HCT116 (cell line): ENCODE data around the gene ABCA5. TPM values are rescaled to one million over a fixed set of nuclear protein-coding genes. Genes with fewer than 3 reads are reported as not detected.

Source experiments
- ATAC-seq: fragments of 200-7000 bp; cut with Tn5 transposase; 2 replicates; pipeline ENCODE4 v1.9.1; 2020; ENCODE audit warnings: mild to moderate bottlenecking, moderate library complexity
- BruUV-seq: library from RNA; stranded (reverse); fragments of 400-500 nt; replicated peaks from 2 replicates; lab custom pipeline; 2021; lab: Mats Ljungman, UMichigan
- CTCF ChIA-PET: fragments of 300-600 bp; sonication (Branson Sonifier 250); formaldehyde crosslinking; loops from one replicate; lab custom pipeline; 2021; ENCODE audit warnings: antibody characterized with exemption; lab: Charles Lee
- POLR2A ChIA-PET: fragments of 300-600, 350-600 bp; sonication (Branson Sonifier 250); formaldehyde crosslinking; loops from one replicate; lab custom pipeline; 2021; ENCODE audit warnings: antibody characterized with exemption; lab: Charles Lee
- RAD21 ChIA-PET, 2 experiments: fragments of 300-600 bp; sonication (Branson Sonifier 250); formaldehyde crosslinking; loops; one replicate each; lab custom pipeline; 2023; ENCODE audit warnings: low total read pairs in 2 of 2; ENCODE audit not compliant: uncharacterized antibody in 2 of 2, unreplicated experiment in 2 of 2, low non-redundant PET in 1 of 2; lab: Charles Lee
- DNase-seq: peaks from one replicate; pipeline ENCODE4 v3.0.0-alpha.2; 2010; ENCODE audit warnings: low read depth, low spot score
- H2AFZ ChIP-seq: fragments of 200-600 bp; shearing (Covaris generic), sonication (generic); 2 replicates; pipeline ENCODE4 v1.6.1; 2017; ENCODE audit warnings: low read depth, mixed run types, mixed read lengths, antibody characterized with exemption, low read length; ENCODE audit not compliant: poor library complexity, severe bottlenecking
- H3K27ac ChIP-seq: 2 replicates; pipeline ENCODE4 v1.5.1; 2012; ENCODE audit warnings: low read depth, low read length
- H3K27me3 ChIP-seq: fragments of 200-600 bp; sonication (generic); 2 replicates; pipeline ENCODE4 v1.6.1; 2016; ENCODE audit warnings: mixed run types, low read length, mixed read lengths; ENCODE audit not compliant: insufficient read depth
- H3K36me3 ChIP-seq, 2 experiments: fragments of 200-500 bp in 1 of 2; fragments of 200-600 bp in 1 of 2; sonication (Bioruptor generic) in 1 of 2; sonication (generic) in 1 of 2; 2 replicates each; pipeline versions ENCODE4 v1.5.1 to v1.6.1; 2014 to 2016; ENCODE audit warnings: low read length in 2 of 2, inconsistent platforms in 1 of 2, mixed read lengths in 1 of 2, mixed run types in 1 of 2; ENCODE audit not compliant: insufficient read depth in 2 of 2, control insufficient read depth in 1 of 2
- H3K4me1 ChIP-seq, 2 experiments: fragments of 200-600 bp in 1 of 2; sonication (generic) in 1 of 2; 2 replicates each; pipeline versions ENCODE4 v1.5.1 to v1.6.1; 2012 to 2017; ENCODE audit warnings: low read length in 2 of 2, inconsistent platforms in 1 of 2, mild to moderate bottlenecking in 1 of 2, mixed read lengths in 1 of 2, mixed run types in 1 of 2, moderate library complexity in 1 of 2; ENCODE audit not compliant: insufficient read depth in 2 of 2, control insufficient read depth in 1 of 2
- H3K4me2 ChIP-seq: fragments of 200-600 bp; sonication (generic); 2 replicates; pipeline ENCODE4 v1.6.1; 2017; ENCODE audit warnings: mixed run types, low read length, mixed read lengths
- H3K4me3 ChIP-seq, 2 experiments: fragments of 200-600 bp in 1 of 2; sonication (generic) in 1 of 2; replicated peaks in 1 of 2; 2 replicates each; pipeline ENCODE4 v1.5.1; 2011 to 2016; ENCODE audit warnings: low read length in 2 of 2, control low read depth in 1 of 2, low read depth in 1 of 2, mild to moderate bottlenecking in 1 of 2, mixed read lengths in 1 of 2, mixed run types in 1 of 2
- H3K79me2 ChIP-seq: fragments of 200-600 bp; sonication (generic); 2 replicates; pipeline ENCODE4 v1.6.1; 2017; ENCODE audit warnings: mild to moderate bottlenecking, mixed run types, low read length, moderate library complexity, mixed read lengths; ENCODE audit not compliant: insufficient read depth
- H3K9ac ChIP-seq: fragments of 200-600 bp; sonication (generic); 2 replicates; pipeline ENCODE4 v1.6.1; 2016; ENCODE audit warnings: low read length, mixed read lengths
- H3K9me2 ChIP-seq: fragments of 200-600 bp; sonication (generic), shearing (Covaris generic); 2 replicates; pipeline ENCODE4 v1.6.1; 2017; ENCODE audit warnings: mixed run types, mild to moderate bottlenecking, moderate library complexity; ENCODE audit not compliant: insufficient read depth
- H3K9me3 ChIP-seq, 2 experiments: fragments of 200-500 bp in 1 of 2; fragments of 200-600 bp in 1 of 2; sonication (Bioruptor generic) in 1 of 2; sonication (generic) in 1 of 2; 2 replicates each; pipeline ENCODE4 v1.6.1; 2014 to 2017; ENCODE audit warnings: low read length in 2 of 2, mixed read lengths in 2 of 2, inconsistent platforms in 1 of 2, low read depth in 1 of 2, mild to moderate bottlenecking in 1 of 2, mixed run types in 1 of 2, moderate library complexity in 1 of 2; ENCODE audit not compliant: control insufficient read depth in 1 of 2, insufficient read depth in 1 of 2
- H4K20me1 ChIP-seq: fragments of 200-600 bp; sonication (generic), shearing (Covaris generic); 2 replicates; pipeline ENCODE4 v1.6.1; 2017; ENCODE audit warnings: mixed run types, mild to moderate bottlenecking, moderate library complexity; ENCODE audit not compliant: insufficient read depth
- CBX3 ChIP-seq: IDR thresholded peaks from 2 replicates; pipeline ENCODE4 v1.6.1; 2012; ENCODE audit warnings: low read depth
- CEBPB ChIP-seq: IDR thresholded peaks from 2 replicates; pipeline ENCODE4 v1.6.1; 2012; ENCODE audit warnings: low read depth
- EGR1 ChIP-seq: IDR thresholded peaks from 2 replicates; pipeline ENCODE4 v1.6.1; 2012; ENCODE audit warnings: low read depth
- EZH2phosphoT487 ChIP-seq: fragments of 200-600 bp; IDR thresholded peaks from 2 replicates; pipeline ENCODE4 v1.6.1; 2018; ENCODE audit warnings: antibody characterized with exemption, borderline replicate concordance
- FOSL1 ChIP-seq: IDR thresholded peaks from 2 replicates; pipeline ENCODE4 v1.6.1; 2012; ENCODE audit warnings: low read depth
- POLR2A ChIP-seq: IDR thresholded peaks from 2 replicates; pipeline ENCODE4 v1.7.0; 2011; ENCODE audit warnings: borderline replicate concordance; ENCODE audit not compliant: insufficient read depth, insufficient read length; ENCODE audit errors: extremely low read depth
- RAD21 ChIP-seq: IDR thresholded peaks from 2 replicates; pipeline ENCODE4 v1.6.1; 2012; ENCODE audit warnings: low read depth, mild to moderate bottlenecking
- SP1 ChIP-seq: IDR thresholded peaks from 2 replicates; pipeline ENCODE4 v1.6.1; 2012; ENCODE audit warnings: low read depth
- YY1 ChIP-seq: IDR thresholded peaks from 2 replicates; pipeline ENCODE4 v1.6.1; 2011; ENCODE audit warnings: low read length, low read depth, moderate library complexity, mild to moderate bottlenecking; ENCODE audit not compliant: insufficient replicate concordance; ENCODE audit errors: extremely low read depth
- ZFX ChIP-seq: fragments of 450-650 bp; IDR thresholded peaks from 2 replicates; pipeline ENCODE4 v1.6.1; 2017
- ZNF274 ChIP-seq: fragments of 200-500 bp; sonication (Bioruptor generic); IDR thresholded peaks from 2 replicates; pipeline ENCODE4 v1.6.1; 2014; ENCODE audit warnings: mild to moderate bottlenecking, low read depth, low read length, inconsistent platforms
- intact Hi-C: fragments of 100-400 bp; cut with micrococcal nuclease; formaldehyde crosslinking; loops from 2 replicates; pipeline ENCODE4 v1.10.0; 2022
- total RNA-seq: library from RNA; stranded (reverse); gene quantifications from one replicate; pipeline ENCODE4 v1.2.1, GENCODE V29; 2021; ENCODE audit not compliant: unreplicated experiment
- TF ChIP-seq, protein P1 (sequence below), 3 experiments: fragments of 200-600 bp in 1 of 3; sonication (generic) in 1 of 3; IDR thresholded peaks in 2 of 3; conservative IDR thresholded peaks in 1 of 3; 2 replicates each; pipeline ENCODE4 v1.5.1; 2012 to 2017; ENCODE audit warnings: low read depth in 2 of 3, low read length in 2 of 3, antibody characterized with exemption in 1 of 3, borderline replicate concordance in 1 of 3, control low read depth in 1 of 3, mild to moderate bottlenecking in 1 of 3, mixed read lengths in 1 of 3, mixed run types in 1 of 3, moderate library complexity in 1 of 3; ENCODE audit not compliant: insufficient read depth in 1 of 3
- TF ChIP-seq, protein P2 (sequence below): IDR thresholded peaks from 2 replicates; pipeline ENCODE4 v1.6.1; 2012

The ABCA5 gene
- total RNA-seq, 1 experiment from 2014 or later, result 6.8 TPM

DNA sequence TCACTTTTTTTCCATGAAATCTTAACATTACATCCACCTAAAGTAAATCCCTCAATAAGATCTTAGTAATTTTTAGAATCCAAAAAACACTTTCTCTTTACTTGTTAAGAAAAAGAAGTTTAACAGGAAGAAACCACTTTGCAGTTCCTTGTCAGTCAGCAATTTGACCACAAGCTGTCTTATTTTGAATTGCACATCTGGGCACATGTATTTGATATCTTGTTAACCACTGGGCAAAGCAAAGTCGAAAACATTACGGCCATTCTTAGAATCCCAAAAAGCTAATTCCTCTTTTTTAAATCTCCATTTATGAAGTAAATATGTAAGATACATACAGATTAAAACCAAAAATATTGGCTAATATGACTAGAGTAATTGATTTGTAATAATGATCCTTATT is 99.4 kb downstream of the ABCA5 start:
- CTCF ChIA-PET, result interaction anchor here (1.2 kb wide), 1 partner anchor 456 kb away, joined by 3 read pairs; no protein-coding TSS in a partner anchor

DNA sequence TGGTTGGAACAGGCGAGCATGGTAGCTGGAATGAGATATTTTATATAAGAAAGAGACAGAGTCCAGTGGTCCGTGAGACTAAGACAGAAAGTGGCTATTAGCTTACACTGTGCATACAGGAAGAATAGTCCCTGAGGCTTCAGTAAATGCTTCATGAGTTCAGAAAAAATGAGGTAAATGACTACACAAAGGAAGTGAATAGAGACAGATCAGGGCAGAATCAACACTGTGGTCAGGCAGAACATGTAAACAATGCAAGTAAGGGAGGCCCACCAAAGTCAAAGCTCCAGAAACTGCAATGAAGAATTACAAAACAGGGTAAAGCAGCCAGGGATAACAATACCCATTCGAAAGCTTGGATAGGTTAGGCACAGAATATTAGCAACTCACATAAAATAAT is 103.1 kb downstream of the ABCA5 start:
- H3K27ac ChIP-seq, result no peak overlapping the region
- DNase-seq (no peak), ATAC-seq (no peak)
- no peaks in the 10 kb centered on the region for H3K27me3 ChIP-seq
- H3K4me3 ChIP-seq, result no peak overlapping the region
- ChIA-PET CTCF (interaction anchor here (1.1 to 1.6 kb wide), 2 partner anchors 10 to 452 kb away, joined by 4 to 8 read pairs; no protein-coding TSS in a partner anchor), POLR2A (no interaction called here), RAD21 (no interaction called here)
- no peak overlapping the region for H3K9ac ChIP-seq
- H3K79me2 ChIP-seq, result no peaks in the 10 kb centered on the region
- no peaks in the 10 kb centered on the region for H4K20me1 ChIP-seq
- no peaks in the 10 kb centered on the region for H3K9me2 ChIP-seq
- H2AFZ ChIP-seq, result no peak overlapping the region
- BruUV-seq, result no TSS peak
- intact Hi-C loops, result no loop called here
- peaks cover 0 to 3% of the 10 kb centered on the region in 2 experiments; a peak in 1 of 4 replicates for H3K4me1 ChIP-seq
- no peaks in the 10 kb centered on the region for H3K36me3 ChIP-seq
- no peaks in the 10 kb centered on the region for H3K9me3 ChIP-seq
- no peak overlapping the region for H3K4me2 ChIP-seq
- TF ChIP-seq, protein P1, sequence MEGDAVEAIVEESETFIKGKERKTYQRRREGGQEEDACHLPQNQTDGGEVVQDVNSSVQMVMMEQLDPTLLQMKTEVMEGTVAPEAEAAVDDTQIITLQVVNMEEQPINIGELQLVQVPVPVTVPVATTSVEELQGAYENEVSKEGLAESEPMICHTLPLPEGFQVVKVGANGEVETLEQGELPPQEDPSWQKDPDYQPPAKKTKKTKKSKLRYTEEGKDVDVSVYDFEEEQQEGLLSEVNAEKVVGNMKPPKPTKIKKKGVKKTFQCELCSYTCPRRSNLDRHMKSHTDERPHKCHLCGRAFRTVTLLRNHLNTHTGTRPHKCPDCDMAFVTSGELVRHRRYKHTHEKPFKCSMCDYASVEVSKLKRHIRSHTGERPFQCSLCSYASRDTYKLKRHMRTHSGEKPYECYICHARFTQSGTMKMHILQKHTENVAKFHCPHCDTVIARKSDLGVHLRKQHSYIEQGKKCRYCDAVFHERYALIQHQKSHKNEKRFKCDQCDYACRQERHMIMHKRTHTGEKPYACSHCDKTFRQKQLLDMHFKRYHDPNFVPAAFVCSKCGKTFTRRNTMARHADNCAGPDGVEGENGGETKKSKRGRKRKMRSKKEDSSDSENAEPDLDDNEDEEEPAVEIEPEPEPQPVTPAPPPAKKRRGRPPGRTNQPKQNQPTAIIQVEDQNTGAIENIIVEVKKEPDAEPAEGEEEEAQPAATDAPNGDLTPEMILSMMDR (IDR thresholded peaks at IDR 0.05 in 2 of 3, conservative IDR thresholded peaks at IDR 0.05 in 1 of 3; ENCODE audit: borderline replicate concordance in 1 of 3, insufficient read depth in 1 of 3, low read depth in 2 of 3, low read length in 2 of 3), result no peak
- TF ChIP-seq CEBPB (no peak), FOSL1 (no peak), ZFX (no peak), ZNF274 (no peak), EZH2phosphoT487 (no peak), EGR1 (no peak), SP1 (no peak), YY1 (no peak), CBX3 (no peak), POLR2A (no peak), RAD21 (no peak)
- TF ChIP-seq, protein P2, sequence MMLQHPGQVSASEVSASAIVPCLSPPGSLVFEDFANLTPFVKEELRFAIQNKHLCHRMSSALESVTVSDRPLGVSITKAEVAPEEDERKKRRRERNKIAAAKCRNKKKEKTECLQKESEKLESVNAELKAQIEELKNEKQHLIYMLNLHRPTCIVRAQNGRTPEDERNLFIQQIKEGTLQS, result no peak

More for the DNA sequence above, 99.4 kb downstream of the ABCA5 start:
- no peaks in the 10 kb centered on the region for H3K9me3 ChIP-seq
- no peak overlapping the region for H3K27ac ChIP-seq
- BruUV-seq, result no TSS peak
- ChIA-PET POLR2A (no interaction called here), RAD21 (no interaction called here)
- DNase-seq (no peak), ATAC-seq (no peak)
- no peak overlapping the region for H2AFZ ChIP-seq
- no peaks in the 10 kb centered on the region for H3K27me3 ChIP-seq
- H3K9ac ChIP-seq, result no peak overlapping the region
- no peaks in the 10 kb centered on the region; the same call in 1 of the 2 replicates for H3K9me2 ChIP-seq
- H4K20me1 ChIP-seq, result no peaks in the 10 kb centered on the region
- H3K79me2 ChIP-seq, result no peaks in the 10 kb centered on the region
- H3K4me1 ChIP-seq, result no peaks in the 10 kb centered on the region
- H3K4me2 ChIP-seq, result no peak overlapping the region
- no peaks in the 10 kb centered on the region for H3K36me3 ChIP-seq
- H3K4me3 ChIP-seq, result no peak overlapping the region
- no peak for TF ChIP-seq RAD21
- TF ChIP-seq FOSL1, result no peak
- TF ChIP-seq, protein P1 (IDR thresholded peaks at IDR 0.05 in 2 of 3, conservative IDR thresholded peaks at IDR 0.05 in 1 of 3; ENCODE audit: borderline replicate concordance in 1 of 3, insufficient read depth in 1 of 3, low read depth in 2 of 3, low read length in 2 of 3), result no peak
- intact Hi-C loops, result no loop called here
